DND-41 (cell line): ENCODE results near the gene SMYD1.
"Not testable (repeated sequence)": the region's sequence is repeated elsewhere in the genome, so short reads cannot be mapped to it uniquely, and the experiment has no call there.

Source experiments
- ATAC-seq: fragments of 200-7000 bp; cut with Tn5 transposase; 3 replicates; pipeline ENCODE4 v1.9.1; 2021; ENCODE audit warnings: low read depth; ENCODE audit not compliant: insufficient read depth
- DNase-seq: peaks from one replicate; pipeline ENCODE4 v3.0.0-alpha.2; 2020
- H2AFZ ChIP-seq: 2 replicates; pipeline ENCODE4 v1.6.0; 2012; ENCODE audit warnings: low read depth, low read length
- H3K27ac ChIP-seq: 2 replicates; pipeline ENCODE4 v1.5.1; 2012; ENCODE audit warnings: low read length, inconsistent platforms
- H3K27me3 ChIP-seq: fragments of 200-600 bp; sonication (generic); 2 replicates; pipeline ENCODE4 v1.6.0; 2012; ENCODE audit warnings: low read length, mild to moderate bottlenecking, inconsistent platforms; ENCODE audit not compliant: insufficient read depth, poor library complexity
- H3K36me3 ChIP-seq: 2 replicates; pipeline ENCODE4 v1.5.1; 2012; ENCODE audit warnings: low read length, inconsistent platforms; ENCODE audit not compliant: insufficient read depth
- H3K4me1 ChIP-seq: 2 replicates; pipeline ENCODE4 v1.5.1; 2012; ENCODE audit warnings: mild to moderate bottlenecking, low read length; ENCODE audit not compliant: insufficient read depth
- H3K4me2 ChIP-seq: 2 replicates; pipeline ENCODE4 v1.6.0; 2012; ENCODE audit warnings: mild to moderate bottlenecking, moderate library complexity, low read length, inconsistent platforms; ENCODE audit not compliant: insufficient read depth
- H3K4me3 ChIP-seq, 2 experiments: fragments of 200-600 bp in 1 of 2; shearing (Covaris generic) in 1 of 2; 2 replicates each; pipeline ENCODE4 v1.5.1; 2012 to 2016; ENCODE audit warnings: inconsistent platforms in 2 of 2, low read length in 2 of 2, mild to moderate bottlenecking in 2 of 2, low read depth in 1 of 2, moderate library complexity in 1 of 2
- H3K79me2 ChIP-seq: 2 replicates; pipeline ENCODE4 v1.6.0; 2012; ENCODE audit warnings: low read length, inconsistent platforms; ENCODE audit not compliant: insufficient read depth
- H3K9ac ChIP-seq: 2 replicates; pipeline ENCODE4 v1.6.0; 2012; ENCODE audit warnings: low read depth, mild to moderate bottlenecking, inconsistent platforms, low read length, moderate library complexity
- H3K9me3 ChIP-seq: 2 replicates; pipeline ENCODE4 v1.5.1; 2012; ENCODE audit warnings: low read length, moderate library complexity, mild to moderate bottlenecking, inconsistent platforms; ENCODE audit not compliant: insufficient read depth, severe bottlenecking
- H4K20me1 ChIP-seq: 2 replicates; pipeline ENCODE4 v1.6.0; 2012; ENCODE audit warnings: low read length; ENCODE audit not compliant: insufficient read depth
- CTCF ChIP-seq: IDR thresholded peaks from 2 replicates; pipeline ENCODE4 v1.5.1; 2012; ENCODE audit warnings: borderline replicate concordance, low read length, moderate library complexity, mild to moderate bottlenecking; ENCODE audit not compliant: poor library complexity, severe bottlenecking; ENCODE audit errors: extremely low read depth
- EZH2 ChIP-seq: IDR thresholded peaks from 3 replicates; pipeline ENCODE4 v1.6.1; 2012; ENCODE audit warnings: borderline replicate concordance, low read depth, mild to moderate bottlenecking, moderate library complexity, low read length, inconsistent platforms; ENCODE audit not compliant: severe bottlenecking

The SMYD1 gene

DNA sequence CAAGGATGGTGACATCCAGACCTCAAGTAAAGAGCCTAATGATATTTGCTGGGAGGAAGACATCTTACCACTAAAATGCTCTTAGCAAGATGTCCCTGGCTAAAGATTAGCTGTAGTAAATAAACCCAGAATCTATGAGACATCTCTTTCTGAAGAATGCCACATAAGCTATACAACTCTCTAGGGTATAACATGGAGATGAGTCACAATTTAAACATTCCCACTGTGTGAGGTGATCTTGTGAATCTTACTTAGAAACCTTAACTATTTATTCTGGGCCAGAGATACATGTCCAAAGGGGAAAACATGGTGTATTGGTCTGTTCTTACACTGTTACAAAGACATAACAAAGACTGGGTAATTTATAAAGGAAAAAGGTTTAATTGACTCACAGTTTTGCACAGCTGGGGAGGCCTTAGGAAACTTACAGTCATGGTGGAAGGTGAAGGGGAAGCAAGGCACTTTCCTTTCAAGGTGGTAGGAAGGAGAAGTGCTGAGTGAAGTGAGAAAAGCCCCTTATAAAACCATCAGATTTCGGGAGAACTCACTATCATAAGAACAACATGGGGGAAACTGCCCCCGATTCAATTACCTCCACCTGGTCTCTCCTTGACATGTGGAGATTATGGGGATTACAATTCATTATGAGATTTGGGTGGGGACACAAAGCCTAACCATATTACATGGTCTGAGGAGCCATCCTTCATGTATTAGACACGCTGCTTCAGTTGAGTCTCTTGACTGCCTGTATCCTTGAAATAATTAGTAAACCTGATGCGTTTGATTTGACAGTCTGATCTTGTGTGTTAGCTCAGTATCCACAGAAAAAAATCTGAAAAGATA lies 29.1 kb upstream of the SMYD1 start:
- Histone ChIP-seq H3K4me2 (no peak overlapping the region), H3K4me3 (no peak overlapping the region), H2AFZ (no peak overlapping the region), H3K27ac (no peak overlapping the region), H3K9me3 (no peaks in the 10 kb centered on the region), H3K36me3 (peaks cover 9% of the 10 kb centered on the region; the same call in 1 of the 2 replicates), H3K9ac (no peak overlapping the region), H3K4me1 (no peaks in the 10 kb centered on the region), H3K79me2 (no peaks in the 10 kb centered on the region), H3K27me3 (no peaks in the 10 kb centered on the region), H4K20me1 (no peaks in the 10 kb centered on the region)
- DNase-seq (no peak), ATAC-seq (no peak)
- TF ChIP-seq CTCF, result no peak
- no peak for TF ChIP-seq EZH2

DNA sequence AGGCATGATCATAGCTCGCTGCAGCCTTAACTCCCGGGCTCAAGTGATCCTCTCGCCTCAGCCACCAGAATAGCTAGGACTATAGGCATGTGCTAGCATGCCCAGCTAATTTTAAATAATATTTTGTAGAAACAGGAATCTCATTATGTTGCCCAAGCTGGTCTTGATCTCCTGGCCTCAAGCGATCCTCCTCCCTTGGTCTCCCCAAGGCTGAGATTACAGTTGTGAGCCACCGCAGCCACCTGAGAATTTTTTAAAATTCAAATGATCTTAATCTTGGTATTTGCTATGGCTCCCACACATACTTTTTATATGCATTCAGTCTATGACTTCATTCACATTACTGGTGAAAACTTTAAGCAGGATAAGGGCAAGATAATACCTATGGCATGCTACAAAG lies 25.1 kb upstream of the SMYD1 start:
- H3K9me3 ChIP-seq, result no peaks in the 10 kb centered on the region
- TF ChIP-seq CTCF (no peak), EZH2 (no peak)
- no peaks in the 10 kb centered on the region for H3K36me3 ChIP-seq
- ATAC-seq, result no peak
- H3K4me2 ChIP-seq, result no peak overlapping the region
- DNase-seq, result no peak
- no peaks in the 10 kb centered on the region for H3K4me1 ChIP-seq
- H3K79me2 ChIP-seq, result no peaks in the 10 kb centered on the region
- no peak overlapping the region for H3K9ac ChIP-seq
- no peak overlapping the region for H3K4me3 ChIP-seq
- H3K27me3 ChIP-seq, result no peaks in the 10 kb centered on the region
- H2AFZ ChIP-seq, result no peak overlapping the region
- H4K20me1 ChIP-seq, result no peaks in the 10 kb centered on the region
- H3K27ac ChIP-seq, result no peak overlapping the region

- H3K9me3 ChIP-seq, DNase-seq, H3K36me3 ChIP-seq, H3K4me1 ChIP-seq, H3K4me2 ChIP-seq, H3K4me3 ChIP-seq, H3K9ac ChIP-seq, H3K27me3 ChIP-seq, ATAC-seq, H3K79me2 ChIP-seq, H2AFZ ChIP-seq, H3K27ac ChIP-seq, H4K20me1 ChIP-seq: not testable (repeated sequence)
Measured at GRCh38 chr2:88045561-88045960, 22.1 kb upstream of the SMYD1 start.

GRCh38 chr2:88048541-88048940 lies 19.1 kb upstream of the SMYD1 start:
- H3K4me1 ChIP-seq, result peaks cover 7% of the 10 kb centered on the region
- no peak overlapping the region for H3K9ac ChIP-seq
- H2AFZ ChIP-seq, result no peak overlapping the region
- peaks cover 6% of the 10 kb centered on the region; the same call in 1 of the 2 replicates for H3K79me2 ChIP-seq
- ATAC-seq (no peak), DNase-seq (no peak)
- TF ChIP-seq CTCF (no peak), EZH2 (no peak)
- no peak overlapping the region for H3K4me3 ChIP-seq
- H3K36me3 ChIP-seq, result no peaks in the 10 kb centered on the region
- H3K9me3 ChIP-seq, result no peaks in the 10 kb centered on the region
- no peak overlapping the region for H3K27ac ChIP-seq
- H3K4me2 ChIP-seq, result no peak overlapping the region
- H3K27me3 ChIP-seq, result no peaks in the 10 kb centered on the region
- H4K20me1 ChIP-seq, result no peaks in the 10 kb centered on the region
